ENCODE data around the gene NRM.

NRM gene, protein sequence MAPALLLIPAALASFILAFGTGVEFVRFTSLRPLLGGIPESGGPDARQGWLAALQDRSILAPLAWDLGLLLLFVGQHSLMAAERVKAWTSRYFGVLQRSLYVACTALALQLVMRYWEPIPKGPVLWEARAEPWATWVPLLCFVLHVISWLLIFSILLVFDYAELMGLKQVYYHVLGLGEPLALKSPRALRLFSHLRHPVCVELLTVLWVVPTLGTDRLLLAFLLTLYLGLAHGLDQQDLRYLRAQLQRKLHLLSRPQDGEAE

DNA sequence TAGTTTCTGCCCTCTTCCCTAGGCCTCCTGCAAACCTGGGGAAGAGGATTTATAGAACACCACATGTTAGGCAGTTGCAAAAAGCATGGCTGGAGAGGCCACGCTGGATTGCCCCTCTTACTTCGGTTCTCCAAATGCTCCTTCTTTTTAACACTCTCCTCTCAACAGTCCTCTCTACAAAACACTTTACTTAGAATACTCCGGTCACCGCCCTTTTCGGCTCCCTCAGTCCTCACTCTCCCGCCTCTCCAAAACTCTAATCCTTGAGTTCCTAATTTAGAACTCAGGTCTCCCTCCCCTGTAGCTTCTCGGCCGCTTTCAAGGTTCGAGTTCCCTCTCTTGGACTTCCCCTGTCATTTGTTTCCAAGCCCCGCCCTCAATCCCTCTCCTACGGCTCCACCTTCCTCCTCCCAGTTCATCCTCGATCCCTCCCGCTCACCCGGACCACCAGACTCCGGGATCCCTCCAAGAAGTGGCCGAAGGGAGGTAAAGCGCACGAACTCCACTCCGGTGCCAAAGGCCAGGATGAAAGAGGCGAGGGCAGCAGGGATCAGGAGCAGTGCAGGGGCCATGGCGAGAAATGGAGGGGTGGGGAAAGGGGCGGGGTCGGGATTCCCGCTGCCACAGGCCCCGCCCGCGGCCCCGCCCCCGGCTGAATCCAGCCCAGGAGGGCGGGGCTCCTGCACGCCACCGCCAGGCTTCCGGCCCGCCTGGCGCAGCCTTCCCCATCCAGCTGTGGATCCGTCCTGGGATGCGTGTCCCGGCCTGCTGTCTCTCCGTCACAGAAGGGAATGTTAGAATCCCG is at the start of gene NRM:
Gene NRM, minus strand, starts transcription at position 582 of the 805 bp plus-strand sequence. Its CDS starts 10 bp downstream, at position 572.
- H3K4me3 Mint-ChIP-seq = peak within 1 kb of the TSS; percentile 93
- peaks cover 56% of the 10 kb centered on the region for H3K4me1 Mint-ChIP-seq
- no peaks in the 10 kb centered on the region for H3K27me3 Mint-ChIP-seq (ENCODE audit: low read depth, poor library complexity)
- peak; percentile 90 for DNase-seq
- H3K36me3 Mint-ChIP-seq (ENCODE audit: low read depth) = peaks cover 7% of the 10 kb centered on the region
- H3K27ac Mint-ChIP-seq = peak within 1 kb of the TSS; percentile 97
- no peaks in the 10 kb centered on the region for H3K9me3 Mint-ChIP-seq
- TF ChIP-seq, protein P1, sequence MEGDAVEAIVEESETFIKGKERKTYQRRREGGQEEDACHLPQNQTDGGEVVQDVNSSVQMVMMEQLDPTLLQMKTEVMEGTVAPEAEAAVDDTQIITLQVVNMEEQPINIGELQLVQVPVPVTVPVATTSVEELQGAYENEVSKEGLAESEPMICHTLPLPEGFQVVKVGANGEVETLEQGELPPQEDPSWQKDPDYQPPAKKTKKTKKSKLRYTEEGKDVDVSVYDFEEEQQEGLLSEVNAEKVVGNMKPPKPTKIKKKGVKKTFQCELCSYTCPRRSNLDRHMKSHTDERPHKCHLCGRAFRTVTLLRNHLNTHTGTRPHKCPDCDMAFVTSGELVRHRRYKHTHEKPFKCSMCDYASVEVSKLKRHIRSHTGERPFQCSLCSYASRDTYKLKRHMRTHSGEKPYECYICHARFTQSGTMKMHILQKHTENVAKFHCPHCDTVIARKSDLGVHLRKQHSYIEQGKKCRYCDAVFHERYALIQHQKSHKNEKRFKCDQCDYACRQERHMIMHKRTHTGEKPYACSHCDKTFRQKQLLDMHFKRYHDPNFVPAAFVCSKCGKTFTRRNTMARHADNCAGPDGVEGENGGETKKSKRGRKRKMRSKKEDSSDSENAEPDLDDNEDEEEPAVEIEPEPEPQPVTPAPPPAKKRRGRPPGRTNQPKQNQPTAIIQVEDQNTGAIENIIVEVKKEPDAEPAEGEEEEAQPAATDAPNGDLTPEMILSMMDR (IDR thresholded peaks at IDR 0.05) = no peak

DNA sequence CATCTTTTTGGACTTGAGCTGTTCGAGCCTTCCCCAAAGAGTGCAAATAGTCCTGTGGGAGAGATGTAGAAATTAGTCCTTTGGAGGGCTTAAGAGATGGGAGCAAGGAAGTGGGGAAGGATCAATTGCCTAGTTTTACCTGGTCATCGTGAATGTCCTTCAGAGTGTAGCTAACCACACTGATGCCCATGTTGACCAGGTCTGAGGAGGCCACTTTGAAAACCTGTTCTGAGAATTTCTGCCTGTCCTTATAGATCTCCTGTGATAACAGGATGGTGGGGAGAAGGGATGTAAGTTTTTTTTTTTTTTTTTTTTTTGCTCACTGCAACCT is 49.7 kb upstream of the NRM start:
- no peaks in the 10 kb centered on the region for H3K9me3 Mint-ChIP-seq
- peak overlapping the region; percentile 68 for H3K4me3 Mint-ChIP-seq
- peaks cover 60% of the 10 kb centered on the region for H3K4me1 Mint-ChIP-seq
- H3K36me3 Mint-ChIP-seq (ENCODE audit: low read depth) = peaks cover 55% of the 10 kb centered on the region
- no peak for DNase-seq
- peaks cover 3% of the 10 kb centered on the region for H3K27me3 Mint-ChIP-seq (ENCODE audit: low read depth, poor library complexity)
- TF ChIP-seq, protein P1 (IDR thresholded peaks at IDR 0.05) = no peak
- H3K27ac Mint-ChIP-seq = peak overlapping the region; percentile 48

DNA sequence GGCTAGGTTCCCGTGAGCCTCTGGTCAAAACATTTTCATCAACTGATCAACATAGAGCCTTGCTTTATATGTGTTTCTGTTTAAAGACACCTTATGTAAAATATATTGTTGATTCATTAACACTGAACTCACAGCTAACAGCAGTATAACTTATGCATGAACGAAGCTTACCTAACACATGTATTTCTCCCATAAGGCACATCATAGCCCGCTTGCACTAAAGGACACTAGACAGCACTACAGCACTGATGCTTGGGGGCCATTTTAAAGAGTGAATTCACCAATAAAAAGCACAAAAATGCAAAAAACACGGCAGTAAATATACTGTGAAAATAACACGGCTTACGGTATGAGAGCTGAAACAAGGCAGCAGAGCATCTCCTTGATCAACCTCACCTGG is 47.7 kb upstream of the NRM start:
- Mint-ChIP-seq H3K4me1 (peaks cover 42% of the 10 kb centered on the region), H3K27me3 (ENCODE audit: low read depth, poor library complexity) (peaks cover 3% of the 10 kb centered on the region), H3K9me3 (no peaks in the 10 kb centered on the region), H3K4me3 (no peak overlapping the region), H3K27ac (no peak overlapping the region), H3K36me3 (ENCODE audit: low read depth) (peaks cover 66% of the 10 kb centered on the region)
- TF ChIP-seq, protein P1 (IDR thresholded peaks at IDR 0.05) = no peak
- DNase-seq = no peak

DNA sequence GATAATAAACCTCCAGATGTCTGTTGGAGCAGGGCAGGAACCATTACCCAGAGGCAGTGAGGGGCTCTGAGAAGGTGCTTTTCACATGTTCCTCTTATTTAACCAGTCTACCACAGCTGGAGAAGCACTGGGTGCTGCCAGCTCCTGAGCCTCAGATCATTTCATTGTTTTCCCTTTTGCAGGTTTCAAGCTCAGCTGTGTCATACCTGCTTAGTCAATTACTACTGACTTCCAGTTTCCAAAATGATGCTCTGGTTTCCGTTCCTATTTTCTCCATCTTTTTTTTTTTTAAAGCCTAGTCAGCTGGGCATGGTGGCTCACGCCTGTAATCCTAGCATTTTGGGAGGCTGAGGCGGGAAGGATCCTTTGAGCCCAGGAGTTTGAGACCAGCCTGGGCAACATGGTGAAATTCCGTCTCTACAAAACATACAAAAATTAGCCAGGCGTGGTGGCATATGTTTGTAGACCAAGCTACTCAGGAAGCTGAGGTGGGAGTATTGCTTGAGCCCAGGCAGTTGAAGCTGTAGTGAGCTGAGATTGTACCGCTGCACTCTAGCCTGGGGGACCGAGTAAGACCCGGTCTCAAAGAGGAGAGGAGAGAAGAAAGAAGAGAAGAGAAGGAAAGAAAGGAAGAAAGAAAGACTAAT is 45.0 kb upstream of the NRM start:
- Mint-ChIP-seq H3K4me3 (no peak overlapping the region), H3K9me3 (no peaks in the 10 kb centered on the region), H3K27me3 (ENCODE audit: low read depth, poor library complexity) (peaks cover 3% of the 10 kb centered on the region)

DNA sequence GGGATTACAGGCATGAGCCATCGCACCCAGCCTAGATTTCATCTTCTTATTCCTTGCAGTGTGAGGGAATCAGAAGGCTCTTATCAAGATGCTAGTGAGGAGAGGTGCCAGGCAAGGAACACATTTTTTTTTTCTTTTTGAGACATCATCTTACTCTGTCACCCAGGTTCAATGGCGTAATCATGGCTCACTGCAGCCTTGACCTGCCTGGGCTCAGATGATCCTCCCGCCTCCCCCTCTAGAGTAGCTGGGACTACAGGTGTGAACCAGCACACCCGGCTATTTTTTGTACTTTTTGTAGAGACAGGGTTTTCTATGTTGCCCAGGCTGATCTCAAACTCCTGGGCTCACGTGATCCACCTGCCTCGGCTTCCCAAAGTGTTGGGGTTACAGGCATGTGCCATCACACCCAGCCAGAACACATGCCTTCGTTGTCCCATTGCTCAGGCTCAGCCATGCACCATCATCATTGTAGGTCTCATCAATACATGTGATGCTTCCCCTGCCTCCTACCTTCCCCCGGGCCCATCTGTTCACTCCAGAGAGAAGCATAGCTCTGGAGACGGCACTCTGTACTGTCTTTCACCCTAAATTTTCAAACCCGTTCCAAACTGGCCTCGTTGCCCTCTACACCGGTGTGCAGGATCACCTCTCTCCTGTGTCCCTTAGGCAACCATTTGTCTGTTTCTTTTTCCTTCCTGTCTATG is 41.6 kb upstream of the NRM start:
- H3K36me3 Mint-ChIP-seq (ENCODE audit: low read depth) = peaks cover 47% of the 10 kb centered on the region
- H3K4me3 Mint-ChIP-seq = no peak overlapping the region

More for the DNA sequence above, 45.0 kb upstream of the NRM start:
- TF ChIP-seq, protein P1 (IDR thresholded peaks at IDR 0.05) = no peak
- no peak for DNase-seq
- Mint-ChIP-seq H3K4me1 (peaks cover 25% of the 10 kb centered on the region), H3K36me3 (ENCODE audit: low read depth) (peaks cover 68% of the 10 kb centered on the region), H3K27ac (peak overlapping the region; percentile 57)

More for the DNA sequence above, 41.6 kb upstream of the NRM start:
- H3K4me1 Mint-ChIP-seq = peaks cover 12% of the 10 kb centered on the region
- no peak for DNase-seq
- no peak overlapping the region for H3K27ac Mint-ChIP-seq
- no peaks in the 10 kb centered on the region for H3K9me3 Mint-ChIP-seq
- H3K27me3 Mint-ChIP-seq (ENCODE audit: low read depth, poor library complexity) = peaks cover 3% of the 10 kb centered on the region
- TF ChIP-seq, protein P1 (IDR thresholded peaks at IDR 0.05) = no peak
